Stimulated activated CD8-positive, alpha-beta memory T cell treated with anti-CD3 and anti-CD28 coated beads, Interleukin-15, amount 100 ng/mL, for 1 hour (primary cell): ENCODE data around the gene GSAP.

ENCODE experiments used
- DNase-seq: peaks from one replicate; pipeline ENCODE4 v3.0.0-alpha.2; 2020; ENCODE audit warnings: low read depth

GSAP gene

DNA sequence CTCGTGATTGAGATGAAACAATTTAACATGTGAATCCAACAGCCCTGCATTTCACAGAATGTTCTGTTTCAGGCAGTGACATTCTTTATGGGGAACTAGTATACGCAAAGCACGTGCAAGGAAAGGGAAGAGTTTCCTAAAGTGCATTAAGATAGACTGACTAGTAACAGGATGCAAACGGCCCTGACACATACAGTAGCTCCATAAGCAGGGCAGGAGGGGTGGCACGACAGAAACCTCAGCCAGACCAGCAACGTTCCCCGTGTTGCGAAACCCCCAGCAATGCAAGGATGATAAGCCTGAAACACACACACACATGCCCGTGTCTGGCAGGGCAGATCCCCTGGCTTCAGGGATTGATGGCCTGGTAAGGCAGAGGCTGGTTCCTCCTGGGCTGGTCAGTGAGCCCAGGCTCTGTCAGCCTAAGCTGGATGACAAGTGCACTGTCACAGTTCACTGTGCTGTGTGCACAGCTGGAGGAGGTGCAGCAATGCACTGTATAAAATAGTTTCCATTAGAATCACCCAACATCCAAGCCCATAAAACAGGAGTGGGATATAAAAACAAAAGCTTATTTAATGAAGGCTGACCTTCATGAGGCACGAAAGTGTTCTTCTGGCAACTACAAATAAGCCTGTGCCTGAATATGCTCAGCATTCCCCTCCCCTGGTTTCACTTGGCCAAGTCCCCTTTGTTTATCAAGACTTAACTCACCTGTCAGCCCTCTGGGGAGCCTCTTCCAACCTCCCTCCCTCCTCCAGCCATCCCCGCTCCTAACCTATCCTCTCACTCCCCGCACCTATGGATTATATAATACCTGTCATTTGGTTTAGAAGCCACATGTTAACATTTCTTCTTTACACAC, 88.8 kb downstream of the GSAP start:
- no peak for DNase-seq

DNA sequence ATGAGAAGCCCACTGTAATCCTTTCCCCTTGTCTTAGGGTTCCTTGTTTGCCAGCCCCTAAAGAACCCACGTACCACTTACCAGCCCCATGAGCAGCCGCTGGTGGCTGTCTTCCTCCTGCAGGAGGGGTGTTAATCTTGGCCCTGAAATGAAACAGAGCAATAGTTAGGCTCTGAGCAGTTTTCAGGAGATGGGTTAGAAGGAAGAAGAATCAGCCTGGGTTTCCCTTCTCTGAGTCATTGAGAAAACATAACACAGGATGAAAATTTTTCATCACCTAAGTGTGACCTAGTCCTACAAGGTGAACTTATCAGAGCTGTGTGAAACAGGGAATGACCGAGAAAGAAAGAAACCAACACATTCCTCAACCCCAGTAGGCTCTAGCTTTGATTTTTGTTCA, 90.0 kb downstream of the GSAP start:
- DNase-seq: no peak

DNA sequence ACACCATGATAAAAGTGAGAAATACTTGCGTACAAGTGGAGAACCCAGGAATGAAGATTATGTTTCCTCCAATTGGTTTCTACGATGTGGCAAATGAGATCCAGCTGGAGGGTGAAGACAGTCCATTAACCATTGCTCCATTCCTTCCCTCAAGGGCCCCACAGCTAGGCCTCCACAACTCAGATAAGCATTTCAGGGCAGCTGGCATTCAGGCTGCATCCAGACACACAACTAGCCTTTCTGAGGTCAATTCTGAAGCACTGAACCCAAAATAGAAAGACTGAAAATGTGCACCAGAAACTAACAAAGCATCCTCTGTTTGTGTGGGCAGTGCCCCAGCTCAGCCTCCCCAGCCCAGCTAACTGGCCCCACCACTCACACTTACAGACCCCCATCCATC, 94.8 kb downstream of the GSAP start:
- DNase-seq: no peak

DNA sequence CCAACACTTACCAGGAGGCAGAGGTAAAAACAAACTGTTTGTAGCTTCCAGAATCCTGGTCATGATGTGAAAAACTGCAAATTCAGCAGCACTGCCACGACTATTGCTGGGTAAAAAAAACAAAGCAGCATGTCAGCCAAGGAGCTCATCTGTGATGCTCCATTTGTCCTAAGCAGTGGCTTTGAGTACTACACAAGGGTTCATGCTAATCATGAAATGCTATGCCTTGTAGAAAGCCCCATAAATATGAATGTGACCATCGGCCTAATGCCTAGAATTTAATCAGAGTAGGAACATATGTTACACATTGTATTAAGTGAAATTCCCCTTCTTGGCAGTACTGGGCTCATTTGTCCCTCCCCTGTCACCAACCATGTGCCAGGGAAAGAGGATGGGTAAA, 95.4 kb downstream of the GSAP start:
- no peak for DNase-seq

DNA sequence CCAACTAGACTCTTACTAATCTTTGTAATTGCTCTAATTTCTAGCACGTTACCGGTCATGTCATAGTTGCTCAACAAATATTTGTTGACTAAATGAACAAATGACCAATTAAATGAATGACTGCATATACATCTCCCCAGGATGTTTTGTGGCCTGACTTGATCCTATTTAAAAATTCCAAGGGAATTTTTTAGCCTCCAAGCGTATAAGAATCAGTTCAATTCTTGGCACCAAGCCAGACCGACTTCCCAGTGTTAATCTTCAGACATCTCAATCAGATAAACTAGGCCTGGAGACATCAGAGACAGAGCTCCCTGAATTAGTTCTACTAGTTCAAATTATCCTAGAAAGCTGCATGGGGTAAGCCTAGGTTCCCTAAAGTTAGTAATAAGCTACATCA, 96.0 kb downstream of the GSAP start:
- DNase-seq: no peak

DNA sequence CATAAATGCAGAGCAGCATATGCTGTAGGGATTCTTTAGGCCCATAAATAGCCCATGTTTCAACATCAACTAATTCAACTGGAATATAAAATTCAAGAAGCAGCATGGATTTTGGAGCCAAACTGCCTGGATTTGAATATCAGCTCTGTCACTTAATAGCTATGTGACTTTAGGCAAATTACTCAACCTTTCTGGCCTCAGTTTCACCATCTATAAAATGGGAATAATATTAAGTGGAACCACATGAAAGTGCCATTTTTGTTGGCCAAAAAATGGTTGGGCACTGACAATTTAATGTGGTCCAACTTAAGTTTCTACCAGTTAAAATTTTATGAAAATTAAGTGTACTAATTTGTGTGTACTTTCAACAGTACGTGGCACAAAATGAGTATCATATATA, 98.1 kb downstream of the GSAP start:
- no peak for DNase-seq

DNA sequence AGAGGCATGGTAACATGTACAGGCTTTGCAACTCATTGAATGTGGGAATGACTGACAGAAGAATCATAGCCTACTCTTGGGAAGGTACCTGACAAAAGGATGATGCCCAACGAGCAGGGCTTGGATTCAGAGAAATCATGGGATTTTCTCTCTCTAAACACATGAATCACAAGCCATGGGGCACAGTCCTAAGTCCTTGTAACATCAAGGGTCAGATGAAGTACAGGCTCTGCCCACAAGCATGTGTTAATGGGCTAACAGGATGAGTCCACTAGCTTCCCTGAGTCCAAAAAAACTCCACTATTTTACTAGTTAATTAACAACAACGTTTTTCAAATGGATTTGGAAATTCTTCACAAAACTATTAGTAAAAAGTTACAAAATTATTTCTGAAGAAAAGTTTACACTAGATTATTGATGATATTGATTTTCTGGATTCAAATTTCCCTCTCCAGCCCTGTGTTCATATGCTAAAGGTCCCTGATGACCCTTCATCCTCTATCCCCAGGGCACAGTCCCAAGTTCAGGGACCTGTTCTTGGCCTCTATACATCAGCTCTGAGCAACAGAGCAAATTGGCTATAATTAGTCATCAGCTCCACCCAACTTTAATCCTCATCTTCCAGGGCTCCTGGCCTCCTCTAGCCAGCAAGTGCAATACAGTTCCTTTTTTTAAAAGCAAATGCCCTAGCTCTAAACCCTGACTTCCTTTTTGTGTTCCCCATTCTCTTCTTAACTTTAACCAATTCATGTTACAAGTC, 99.8 kb downstream of the GSAP start:
- no peak for DNase-seq

DNA sequence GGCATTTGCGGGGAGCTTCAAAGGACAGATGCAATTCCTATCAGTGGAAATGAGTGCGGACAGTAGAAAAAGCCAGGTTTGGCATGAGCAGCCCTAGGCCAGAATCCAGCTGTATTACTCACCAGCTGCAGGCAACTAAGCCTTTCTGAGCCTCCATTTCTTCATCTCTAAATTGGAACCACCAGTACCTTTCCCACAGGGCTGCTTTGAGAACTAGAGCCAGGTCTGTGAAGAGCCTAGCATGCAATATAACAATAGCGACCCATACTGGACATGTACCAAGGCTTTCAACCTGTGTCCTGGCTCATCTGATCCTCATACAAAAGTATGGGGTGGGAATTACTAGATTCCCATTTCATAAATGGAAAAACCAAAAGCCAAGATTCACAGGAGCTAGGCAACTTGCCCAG, 101.0 kb downstream of the GSAP start:
- DNase-seq: no peak

DNA sequence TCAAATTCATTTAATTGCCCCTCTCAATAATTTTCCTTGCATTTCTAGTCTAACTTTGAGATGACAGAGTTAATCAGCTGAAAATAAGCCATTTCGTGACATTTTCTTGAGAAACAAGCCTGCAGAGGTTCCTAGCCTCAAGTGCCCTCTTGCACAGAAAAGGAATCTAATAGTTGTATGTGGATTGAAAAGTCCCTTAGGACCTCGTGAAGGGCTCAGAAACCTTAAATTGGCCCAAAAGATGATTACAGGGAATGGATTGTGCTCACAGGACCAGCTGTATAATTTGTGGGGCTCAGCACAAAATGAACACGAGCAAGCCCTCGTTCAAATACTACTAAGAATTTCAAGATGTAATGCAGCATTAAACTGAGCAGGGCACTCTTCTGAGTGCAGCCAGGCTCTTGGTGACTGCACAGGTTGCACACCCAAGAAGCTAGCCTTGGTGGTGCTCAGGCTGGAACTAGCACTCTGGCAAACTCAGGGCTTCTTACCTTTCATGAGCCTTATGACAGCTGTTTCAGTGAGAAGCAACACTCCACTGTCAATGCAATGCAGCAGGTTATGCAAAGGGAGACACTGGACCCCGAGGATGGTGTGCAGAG, 102.2 kb downstream of the GSAP start:
- DNase-seq: no peak

DNA sequence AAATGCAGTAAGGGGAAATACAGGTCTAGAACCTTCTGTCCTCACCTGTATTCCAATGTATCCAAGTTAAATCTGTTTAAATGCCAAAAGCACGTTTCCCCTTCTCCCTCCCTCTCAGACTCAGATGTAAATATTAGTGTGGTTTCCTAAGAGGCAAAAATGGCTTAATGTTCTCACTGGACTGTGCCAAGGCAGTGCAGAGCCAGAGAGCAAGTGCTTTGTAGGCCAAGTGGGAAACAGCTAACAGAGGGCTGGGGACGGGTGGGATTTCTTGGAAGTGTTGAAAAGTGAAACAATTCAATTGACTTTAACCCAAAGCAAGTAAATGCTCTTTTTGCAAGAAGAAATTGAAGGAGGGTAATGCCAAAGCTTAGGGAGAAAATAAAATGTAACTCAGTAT, 103.1 kb downstream of the GSAP start:
- DNase-seq: no peak

DNA sequence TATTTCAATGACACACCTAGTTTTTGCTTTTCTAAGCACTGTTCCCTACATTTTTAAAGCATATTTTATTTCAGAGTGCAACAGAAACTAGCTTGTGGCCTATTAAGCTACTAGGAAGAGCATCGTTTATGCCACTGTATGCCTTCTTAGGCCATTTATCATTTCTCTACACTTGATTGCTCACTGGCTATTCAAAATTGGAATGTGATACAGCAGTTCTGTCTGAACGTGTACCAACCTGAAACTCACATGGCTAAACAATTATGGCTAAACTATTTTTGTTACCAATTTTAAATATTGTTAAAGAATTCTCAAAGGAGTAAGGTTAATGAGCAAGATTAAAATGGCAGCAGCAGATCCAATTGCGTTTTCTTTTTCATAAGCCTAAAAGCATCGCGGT, 105.2 kb downstream of the GSAP start:
- DNase-seq: no peak

DNA sequence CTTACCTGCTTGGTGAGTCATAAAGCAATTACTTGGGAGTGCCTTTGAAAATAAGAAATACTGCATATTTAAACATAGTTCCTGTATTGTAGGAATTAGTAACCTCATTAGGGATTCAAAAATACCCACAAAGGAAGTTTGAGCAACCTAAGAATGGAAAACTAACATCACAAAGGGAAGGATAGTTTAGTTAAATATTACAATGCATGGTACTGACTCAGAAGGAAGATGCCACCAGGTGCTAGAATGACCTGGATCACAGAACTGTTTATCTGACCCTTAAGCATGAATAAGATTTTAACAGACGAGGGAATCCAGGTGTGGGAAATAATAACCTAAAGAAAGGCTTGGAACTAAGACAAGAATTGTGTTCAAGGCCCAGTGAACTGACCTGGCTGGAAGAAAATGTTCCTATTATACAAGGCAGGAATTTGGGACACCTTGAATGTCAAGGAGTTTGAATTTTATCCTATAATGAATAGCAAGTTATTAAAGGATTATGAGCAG, 106.4 kb downstream of the GSAP start:
- no peak for DNase-seq

DNA sequence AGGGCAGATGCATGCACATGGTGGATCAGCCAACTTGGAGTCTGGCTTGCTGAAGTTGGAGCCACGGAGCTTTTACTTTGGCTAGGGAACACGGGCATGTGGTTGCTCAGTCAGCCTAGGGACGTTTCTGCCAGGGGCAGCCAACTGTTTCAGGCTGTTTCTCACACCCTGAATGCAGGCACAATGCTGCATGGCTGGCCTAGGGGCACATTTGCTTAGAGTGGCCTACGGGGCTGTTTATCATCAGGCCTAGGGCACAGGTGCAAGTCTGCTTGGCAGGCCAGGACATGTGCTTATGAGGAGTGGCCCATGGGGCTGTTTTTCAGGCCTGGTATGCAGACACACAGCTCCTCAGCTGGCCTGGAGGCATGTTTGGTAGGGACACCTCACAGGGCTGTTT, 107.4 kb downstream of the GSAP start:
- no peak for DNase-seq

DNA sequence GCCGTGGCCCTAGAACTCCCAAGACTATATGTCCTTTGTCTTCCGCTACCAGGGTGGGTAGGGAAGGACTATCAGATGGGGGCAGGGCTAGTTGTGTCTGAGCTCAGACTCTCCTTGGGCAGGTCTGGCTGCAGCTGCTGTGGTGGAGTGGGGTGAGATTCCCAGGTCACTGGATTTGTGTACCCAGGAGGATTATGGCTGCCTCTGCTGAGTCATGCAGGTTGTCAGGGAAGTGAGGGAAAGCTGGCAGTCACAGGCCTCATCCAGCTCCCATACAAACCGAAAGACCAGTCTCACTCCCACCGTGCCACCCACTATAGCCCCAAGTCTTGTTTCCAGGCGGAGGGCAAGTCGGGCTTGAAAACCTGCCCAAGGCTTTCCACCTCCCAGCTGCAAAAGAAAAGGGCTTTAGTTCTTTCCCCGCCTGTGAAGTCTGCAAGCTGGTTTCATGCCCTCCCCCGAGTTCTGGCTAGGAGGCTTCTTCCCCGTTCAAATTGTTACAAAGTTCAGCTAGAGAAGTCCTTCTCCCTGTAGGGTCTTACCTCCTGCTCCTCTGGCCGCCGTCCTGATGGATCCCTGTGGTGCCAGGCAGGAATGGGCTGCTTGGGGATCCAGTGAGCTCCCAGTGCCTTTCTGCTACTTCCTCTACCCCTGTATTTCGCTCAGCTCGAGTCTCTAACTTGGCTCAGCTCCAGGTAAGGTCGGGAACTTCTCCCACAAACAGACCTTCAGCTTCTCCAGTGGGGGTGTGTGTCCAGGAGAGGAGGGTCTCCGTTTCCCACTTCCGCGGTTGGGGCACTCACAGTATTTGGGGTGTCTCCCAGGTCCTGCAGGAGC, 109.7 kb downstream of the GSAP start:
- DNase-seq: no peak

DNA sequence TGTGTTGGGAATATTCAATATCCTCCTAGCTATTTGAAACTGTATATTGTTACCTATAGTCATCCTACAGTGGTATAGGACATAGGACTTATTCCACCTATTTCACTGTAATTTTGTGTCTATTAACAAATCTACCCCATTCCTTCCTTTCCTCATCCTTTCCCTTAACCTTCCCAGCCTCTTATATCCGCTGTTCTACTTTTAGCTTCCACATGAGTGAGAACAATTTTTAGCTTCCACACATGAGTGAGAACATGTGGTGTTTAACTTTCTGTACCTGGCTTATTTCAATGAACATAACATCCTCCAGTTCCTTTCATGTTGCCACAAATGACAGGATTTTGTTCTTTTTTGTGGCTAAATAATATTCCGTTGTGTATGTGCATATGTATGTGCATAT, 120.6 kb downstream of the GSAP start:
- no peak for DNase-seq

DNA sequence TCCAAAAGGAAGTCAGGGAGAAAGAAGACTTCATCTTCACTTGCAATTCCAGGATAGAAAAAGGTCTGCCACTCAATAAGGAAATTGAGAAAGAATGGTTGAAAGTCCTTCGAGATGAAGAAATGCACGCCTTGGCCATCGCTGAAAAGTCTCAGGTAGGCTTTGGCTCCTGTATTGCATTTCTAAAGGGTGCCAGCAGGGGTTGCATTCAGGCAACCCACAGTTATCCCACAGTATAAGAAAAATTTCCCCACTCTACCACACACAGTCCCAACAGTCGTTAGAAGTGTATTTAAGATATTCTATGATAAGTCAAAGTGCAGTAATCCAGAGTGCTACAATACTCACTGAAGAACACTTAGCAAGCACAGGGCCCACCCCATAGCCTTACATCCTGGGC, 123.1 kb downstream of the GSAP start:
- no peak for DNase-seq

DNA sequence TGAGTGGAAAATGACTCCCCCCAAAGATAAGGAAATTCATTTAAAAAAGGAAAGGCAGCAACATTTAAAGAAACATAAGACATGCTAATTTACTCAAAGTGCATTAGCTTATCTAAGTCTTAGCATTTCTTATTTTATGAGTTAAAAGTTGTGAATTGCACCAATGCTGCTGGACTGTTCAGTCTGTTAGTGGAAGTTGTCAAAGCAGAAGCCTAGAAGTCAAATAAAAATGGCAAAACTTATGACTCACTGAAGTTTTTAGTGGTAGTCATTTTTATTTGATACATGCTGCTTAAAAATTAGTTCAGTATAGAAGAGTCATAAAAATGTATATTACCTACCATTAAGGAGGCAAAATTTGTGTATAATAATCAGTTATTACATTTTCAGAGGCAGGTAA, 125.7 kb downstream of the GSAP start:
- DNase-seq: no peak

DNA sequence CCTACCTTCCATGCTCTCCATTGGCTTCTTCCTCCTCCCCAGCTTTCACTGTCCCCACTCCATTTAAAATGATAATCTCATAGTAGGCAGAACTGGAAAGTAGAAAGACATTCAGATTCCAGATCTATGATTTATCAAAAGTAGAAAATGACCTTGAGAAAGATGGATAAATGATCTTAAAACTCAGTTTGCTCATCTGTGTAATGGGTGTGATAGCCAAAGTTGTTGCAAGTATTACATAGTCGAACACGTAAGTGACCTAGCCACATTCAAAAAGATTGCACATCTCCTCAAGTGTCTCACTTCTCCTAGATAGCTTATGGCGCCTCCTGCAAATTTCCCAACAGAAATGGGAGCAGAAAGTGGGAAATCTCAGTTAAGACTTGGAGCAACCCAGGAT, 126.8 kb downstream of the GSAP start:
- DNase-seq: no peak

DNA sequence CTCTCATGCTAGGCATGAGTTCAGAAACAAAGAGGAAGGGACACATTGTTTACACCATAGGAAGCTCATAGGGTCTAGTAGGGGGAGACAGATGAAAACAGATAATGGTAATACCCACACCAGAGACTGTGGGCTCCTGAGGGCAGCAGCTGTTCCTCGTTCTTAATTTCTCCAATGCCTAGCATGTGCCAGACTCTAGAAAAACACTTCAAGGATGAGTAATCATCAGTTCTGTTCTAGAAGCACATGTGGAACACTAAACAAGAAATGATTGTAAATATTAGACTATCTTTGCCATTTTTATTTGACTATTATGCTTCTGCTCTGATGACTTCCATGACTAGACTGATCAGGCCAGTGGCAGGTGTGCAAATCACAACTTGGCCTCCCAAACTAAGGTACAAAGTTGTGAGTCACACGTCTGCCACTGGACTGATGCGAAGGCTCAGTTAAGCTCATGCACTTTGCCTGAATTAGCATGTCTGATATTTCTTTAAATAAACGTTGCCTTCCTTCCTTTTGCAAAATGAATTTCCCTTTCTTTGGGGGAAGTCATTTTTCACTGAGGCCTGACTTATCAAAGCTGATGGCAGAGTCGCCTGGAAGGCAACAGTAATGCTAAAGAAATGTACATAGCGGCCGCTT, 127.4 kb downstream of the GSAP start:
- no peak for DNase-seq

DNA sequence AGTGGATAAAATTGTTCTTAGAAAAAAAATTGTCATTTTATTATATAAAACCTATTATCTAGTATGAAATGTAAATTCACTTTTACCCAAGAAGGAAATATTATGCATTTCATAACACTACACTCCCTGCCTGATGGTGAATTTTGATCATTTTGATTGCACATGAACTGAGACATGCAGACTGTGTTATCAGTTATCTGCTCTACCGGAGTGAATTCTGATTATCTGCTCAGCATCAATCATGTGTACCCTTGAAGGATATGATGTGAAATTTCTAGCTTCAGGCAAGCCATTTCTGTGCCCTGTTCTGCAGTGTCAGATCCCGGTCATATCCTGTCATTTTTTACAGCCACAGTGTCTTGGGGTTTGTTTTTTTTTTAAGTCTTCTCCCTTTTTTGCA, 131.5 kb downstream of the GSAP start:
- no peak for DNase-seq

DNA sequence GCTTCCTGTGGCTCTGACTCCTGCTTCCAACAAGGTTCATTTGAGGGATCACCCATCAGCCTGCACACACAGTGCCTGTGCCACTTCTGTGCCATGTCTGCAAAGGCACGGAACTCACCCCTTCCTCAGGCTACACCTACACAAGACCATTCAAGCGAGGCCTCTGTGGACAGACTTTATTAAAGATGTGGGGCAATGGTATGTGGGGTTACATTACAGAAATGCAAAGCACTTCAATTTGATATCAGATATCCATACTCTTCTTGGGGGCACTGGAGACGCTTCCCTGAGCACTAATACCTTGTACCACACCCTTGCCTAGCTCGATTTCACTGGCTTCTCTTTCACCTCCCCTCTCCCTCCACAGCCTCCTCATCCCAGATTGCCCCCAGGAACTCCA, 132.1 kb downstream of the GSAP start:
- no peak for DNase-seq

DNA sequence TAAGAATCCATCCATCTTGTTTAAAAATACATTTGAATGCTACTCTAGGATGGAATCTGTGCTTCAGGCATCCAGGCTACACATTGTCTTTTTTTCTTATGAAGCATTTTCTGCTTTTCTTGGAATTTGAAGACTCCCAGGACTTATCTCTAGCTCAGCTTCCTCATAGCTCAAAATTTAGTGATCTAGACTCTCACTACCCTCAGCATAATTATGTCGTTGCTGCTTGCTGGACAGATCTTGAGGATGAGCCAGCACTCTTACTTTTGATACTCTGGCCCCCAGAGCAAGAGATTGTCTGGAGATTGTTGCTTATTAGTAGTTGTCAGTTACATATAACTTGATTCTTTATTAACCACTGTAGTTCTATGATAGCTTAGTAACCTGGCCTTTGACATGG, 133.3 kb downstream of the GSAP start:
- no peak for DNase-seq
